Activated CD4-positive, alpha-beta T cell treated with anti-CD3 and anti-CD28 coated beads, Interleukin-2, amount 50 U/mL, for 24 hours (primary cell): ENCODE results near the gene GZMM.
"Not testable (repeated sequence)": the region's sequence is repeated elsewhere in the genome, so short reads cannot be mapped to it uniquely, and the experiment has no call there.

Experiments used
- DNase-seq, 2 donors: peaks; one replicate each; pipeline ENCODE4 v3.0.0-alpha.2; 2020; ENCODE audit warnings: low read depth in 1 of 2, low spot score in 1 of 2

Gene GZMM

GRCh38 chr19:580274-580835 is 36.5 kb downstream of the GZMM start:
- no peak for DNase-seq

- no peak for DNase-seq
Observed at GRCh38 chr19:581399-582111, 37.7 kb downstream of the GZMM start.

DNA sequence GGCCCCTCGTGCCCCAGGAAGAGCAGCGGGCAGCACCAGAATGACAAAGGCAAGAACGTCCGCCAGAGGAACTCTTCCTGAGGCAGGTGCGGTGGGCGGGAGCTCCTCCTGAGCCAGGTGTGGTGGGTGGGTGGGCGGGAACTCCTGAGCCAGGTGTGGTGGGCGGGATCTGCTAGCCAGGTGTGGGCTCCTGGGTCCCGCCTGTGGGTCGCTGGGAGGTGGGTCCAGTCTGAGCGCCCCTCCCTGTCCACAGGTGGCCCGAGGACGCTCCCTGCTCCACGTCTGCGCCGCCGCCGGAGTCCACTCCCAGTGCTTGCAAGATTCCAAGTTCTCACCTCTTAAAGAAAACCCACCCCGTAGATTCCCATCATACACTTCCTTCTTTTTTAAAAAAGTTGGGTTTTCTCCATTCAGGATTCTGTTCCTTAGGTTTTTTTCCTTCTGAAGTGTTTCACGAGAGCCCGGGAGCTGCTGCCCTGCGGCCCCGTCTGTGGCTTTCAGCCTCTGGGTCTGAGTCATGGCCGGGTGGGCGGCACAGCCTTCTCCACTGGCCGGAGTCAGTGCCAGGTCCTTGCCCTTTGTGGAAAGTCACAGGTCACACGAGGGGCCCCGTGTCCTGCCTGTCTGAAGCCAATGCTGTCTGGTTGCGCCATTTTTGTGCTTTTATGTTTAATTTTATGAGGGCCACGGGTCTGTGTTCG is 38.8 kb downstream of the GZMM start:
- no peak for DNase-seq

GRCh38 chr19:583198-583967 is 39.5 kb downstream of the GZMM start:
- no peak for DNase-seq

DNA sequence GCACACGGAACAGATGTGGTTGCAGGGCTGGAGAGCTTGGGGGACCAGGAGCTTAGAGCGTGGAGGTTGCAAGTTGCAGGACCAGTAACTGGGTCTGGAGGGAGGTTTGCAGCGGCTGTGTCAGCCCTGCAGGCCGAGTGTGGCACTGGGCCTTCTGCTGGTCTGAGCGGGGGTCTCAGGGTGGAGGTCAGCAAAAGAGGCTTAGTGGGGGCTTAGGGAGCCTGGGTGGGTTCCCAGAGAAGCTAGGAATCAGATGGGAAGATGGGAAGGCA is 40.1 kb downstream of the GZMM start:
- no peak for DNase-seq

- peak; percentile 39 to 47 for DNase-seq
Observed at GRCh38 chr19:584240-585001, 40.6 kb downstream of the GZMM start.

GRCh38 chr19:585146-585545 is 41.3 kb downstream of the GZMM start:
- DNase-seq: not testable (repeated sequence)

GRCh38 chr19:585551-586110 is 41.8 kb downstream of the GZMM start:
- no peak for DNase-seq

DNA sequence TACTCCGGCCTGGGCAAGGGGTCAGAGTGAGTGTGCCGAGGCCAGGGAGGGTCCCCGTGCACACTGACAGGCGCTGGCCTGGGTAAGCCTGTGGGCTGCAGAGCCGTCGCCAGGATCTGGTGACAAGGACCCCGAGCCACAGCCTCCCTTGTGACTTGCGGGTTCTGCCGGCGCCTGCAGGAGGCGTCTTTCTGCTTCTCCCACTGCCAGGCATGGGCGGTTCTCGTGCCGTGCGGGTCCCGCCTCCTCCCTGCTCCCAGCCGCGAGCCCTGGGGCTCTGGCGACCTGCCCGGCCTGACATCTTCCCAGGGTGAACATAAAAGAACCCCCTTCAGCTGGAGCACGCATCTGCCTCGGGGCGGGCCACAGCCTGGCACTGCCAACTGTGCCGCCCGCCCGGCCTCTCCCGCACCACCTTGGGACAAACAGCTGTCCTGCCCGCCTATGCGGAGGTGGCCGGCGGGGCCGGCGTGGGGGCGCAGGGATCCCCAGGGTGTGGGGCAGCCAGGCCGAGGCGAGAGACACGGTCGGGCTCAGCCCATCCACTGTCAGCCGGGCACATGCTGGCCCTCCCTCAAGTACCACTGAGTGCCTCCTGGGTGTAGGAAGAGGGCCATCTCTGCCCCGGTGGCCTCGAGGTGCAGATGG is 44.4 kb downstream of the GZMM start:
- DNase-seq: peak in 1 of 2 donors; percentile 59

GRCh38 chr19:588741-589692 is 45.2 kb downstream of the GZMM start:
- no peak for DNase-seq

GRCh38 chr19:589693-590395 is 46.0 kb downstream of the GZMM start, which contains the start of gene HCN2:
Gene HCN2, plus strand, starts transcription at chr19:589881. Its CDS starts 65 bp downstream, at chr19:589946.
- no peak for DNase-seq

GRCh38 chr19:590396-590745 is 46.5 kb downstream of the GZMM start:
- DNase-seq: no peak

DNA sequence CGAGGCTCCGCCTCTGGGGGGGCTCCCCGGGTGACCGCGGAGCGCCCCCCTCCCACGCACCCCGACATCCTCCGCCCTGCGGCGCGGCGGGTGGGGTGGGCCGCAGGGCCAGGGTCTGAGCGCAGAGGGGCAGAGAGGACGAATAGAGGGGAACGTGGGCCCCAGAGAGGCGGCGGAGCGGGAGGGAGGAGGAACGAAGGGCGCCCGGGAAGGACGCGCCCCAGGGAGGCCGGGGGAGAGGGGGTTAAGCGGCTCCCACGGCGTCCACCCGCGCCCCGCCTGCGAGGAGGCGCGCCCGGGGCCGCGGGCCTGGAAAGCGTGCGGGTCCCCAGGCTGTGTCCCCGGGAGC is 46.9 kb downstream of the GZMM start:
- DNase-seq: no peak

DNA sequence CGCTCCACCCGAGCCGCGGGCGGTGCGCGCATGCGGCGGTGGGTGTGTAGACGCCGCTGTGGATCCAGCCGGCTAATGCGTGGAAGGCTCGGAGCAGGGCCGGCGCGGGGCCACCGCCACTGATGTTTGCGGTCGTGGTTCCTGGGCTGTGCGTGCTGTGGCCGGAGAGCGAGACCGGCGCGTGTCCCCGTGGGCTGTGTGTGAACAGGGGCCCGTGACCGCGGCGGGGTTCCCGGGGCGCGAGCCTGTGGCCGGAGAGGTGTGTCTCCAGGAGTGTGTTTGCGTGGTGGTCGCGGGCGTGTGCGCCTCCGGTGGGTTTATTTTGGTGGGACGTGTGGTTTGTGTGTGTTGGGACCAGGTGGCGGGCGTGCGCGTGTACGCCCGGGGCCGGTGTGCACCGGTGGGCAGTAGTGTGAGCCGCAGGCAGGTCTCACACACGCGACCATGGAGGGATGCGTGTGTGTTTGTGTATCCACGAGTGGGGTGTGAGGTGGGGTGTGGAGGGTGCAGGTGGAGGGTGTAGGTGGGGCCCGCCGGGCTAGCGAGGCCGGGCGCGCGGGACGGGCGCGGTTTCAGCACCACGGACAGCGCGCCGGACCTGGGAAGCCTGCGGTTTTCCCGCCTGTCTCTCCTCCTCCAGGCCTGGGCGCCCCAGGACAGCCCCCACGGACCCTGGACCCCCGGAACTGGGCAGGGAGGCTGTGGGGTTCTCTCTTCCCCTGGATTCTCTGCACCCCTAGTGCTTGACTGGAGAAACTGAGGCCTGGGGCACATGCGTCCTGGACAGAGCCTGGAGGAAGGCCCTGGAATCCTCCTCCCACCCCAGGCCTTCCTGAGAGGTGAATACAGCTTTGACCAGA is 47.5 kb downstream of the GZMM start:
- no peak for DNase-seq

GRCh38 chr19:592101-592500 is 48.2 kb downstream of the GZMM start:
- DNase-seq: no peak

GRCh38 chr19:593055-593454 is 49.2 kb downstream of the GZMM start:
- no peak for DNase-seq

- DNase-seq: no peak
Observed at GRCh38 chr19:593505-593904, 49.7 kb downstream of the GZMM start.
